Lower lobe of right lung (tissue), 2 donors: ENCODE data around the gene HS1BP3. TPM values are rescaled to one million over a fixed set of nuclear protein-coding genes. Genes with fewer than 3 reads are reported as not detected.

Experiments
- ATAC-seq, 2 donors: fragments of 200-7000 bp; cut with Tn5 transposase; one replicate each; pipeline ENCODE4 v1.9.1; 2020 to 2022; ENCODE audit warnings: mild to moderate bottlenecking in 2 of 2, moderate library complexity in 2 of 2
- DNase-seq: peaks from one replicate; pipeline ENCODE4 v3.0.0-alpha.2; 2020
- H3K27ac ChIP-seq: fragments of 200-600 bp; one replicate; pipeline ENCODE4 v1.8.0; 2022
- H3K27me3 ChIP-seq: fragments of 200-600 bp; one replicate; pipeline ENCODE4 v1.8.0; 2022; ENCODE audit warnings: low read depth
- H3K36me3 ChIP-seq: fragments of 200-600 bp; one replicate; pipeline ENCODE4 v1.8.0; 2022; ENCODE audit warnings: mild to moderate bottlenecking
- H3K4me1 ChIP-seq: fragments of 200-600 bp; one replicate; pipeline ENCODE4 v1.8.0; 2022
- H3K4me3 ChIP-seq: fragments of 200-600 bp; one replicate; pipeline ENCODE4 v1.8.0; 2022; ENCODE audit warnings: mild to moderate bottlenecking
- H3K9me3 ChIP-seq: fragments of 200-600 bp; one replicate; pipeline ENCODE4 v1.8.0; 2022
- intact Hi-C: fragments of 100-400 bp; cut with DNase I; formaldehyde crosslinking; loops from one replicate; pipeline ENCODE4 v1.11.0; 2022
- total RNA-seq: library from RNA; stranded (reverse); fragmentation: NEBNext Ultra II Directional; extraction: Animal tissue kit (Norgen Biotek cat#: 25700); gene quantifications from one replicate; pipeline ENCODE4 v1.2.1, GENCODE V29; 2021
- TF ChIP-seq, protein P1 (sequence below): fragments of 200-600 bp; IDR thresholded peaks from one replicate; pipeline ENCODE4 v1.8.0; 2022; ENCODE audit warnings: antibody characterized with exemption, mild to moderate bottlenecking
- donor health status: DM: no; HTN: yes; CAD: no; lungs with severe emphysema.

Gene HS1BP3
- total RNA-seq, 1 donor from 2014 or later, result 39.9 TPM

DNA sequence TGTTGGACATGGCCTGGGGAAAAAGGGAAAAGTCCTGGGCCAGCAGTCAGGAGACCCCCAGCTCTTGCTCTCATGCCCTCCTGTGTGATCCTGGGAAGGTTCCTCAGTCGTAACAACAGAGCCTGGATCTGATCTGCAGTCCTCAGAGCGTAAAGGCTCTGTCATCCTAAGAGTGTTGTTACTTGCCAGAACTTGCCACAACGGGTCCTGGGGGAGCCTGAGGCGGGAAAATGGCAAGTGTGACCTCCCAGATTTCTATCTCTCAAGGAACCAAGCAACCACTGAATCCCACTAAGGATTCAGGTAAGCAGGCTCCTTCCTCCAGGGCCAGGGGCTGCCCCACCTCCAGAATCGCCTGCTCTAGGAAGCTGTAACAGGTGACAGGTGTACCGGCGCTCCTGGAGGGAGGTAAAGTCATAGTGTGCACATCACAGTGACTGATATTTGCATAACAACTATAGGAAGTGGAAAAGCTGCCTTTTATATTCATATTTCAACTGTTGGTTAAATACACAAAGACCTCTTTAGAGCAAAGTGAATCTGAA, 18.4 kb downstream of the HS1BP3 start:
- no peak for DNase-seq
- Histone ChIP-seq H3K27me3 (no peaks in the 10 kb centered on the region), H3K27ac (peak overlapping the region; percentile 84), H3K36me3 (peaks cover 27% of the 10 kb centered on the region), H3K9me3 (no peaks in the 10 kb centered on the region), H3K4me3 (no peak overlapping the region), H3K4me1 (peaks cover 34% of the 10 kb centered on the region)
- TF ChIP-seq, protein P1, sequence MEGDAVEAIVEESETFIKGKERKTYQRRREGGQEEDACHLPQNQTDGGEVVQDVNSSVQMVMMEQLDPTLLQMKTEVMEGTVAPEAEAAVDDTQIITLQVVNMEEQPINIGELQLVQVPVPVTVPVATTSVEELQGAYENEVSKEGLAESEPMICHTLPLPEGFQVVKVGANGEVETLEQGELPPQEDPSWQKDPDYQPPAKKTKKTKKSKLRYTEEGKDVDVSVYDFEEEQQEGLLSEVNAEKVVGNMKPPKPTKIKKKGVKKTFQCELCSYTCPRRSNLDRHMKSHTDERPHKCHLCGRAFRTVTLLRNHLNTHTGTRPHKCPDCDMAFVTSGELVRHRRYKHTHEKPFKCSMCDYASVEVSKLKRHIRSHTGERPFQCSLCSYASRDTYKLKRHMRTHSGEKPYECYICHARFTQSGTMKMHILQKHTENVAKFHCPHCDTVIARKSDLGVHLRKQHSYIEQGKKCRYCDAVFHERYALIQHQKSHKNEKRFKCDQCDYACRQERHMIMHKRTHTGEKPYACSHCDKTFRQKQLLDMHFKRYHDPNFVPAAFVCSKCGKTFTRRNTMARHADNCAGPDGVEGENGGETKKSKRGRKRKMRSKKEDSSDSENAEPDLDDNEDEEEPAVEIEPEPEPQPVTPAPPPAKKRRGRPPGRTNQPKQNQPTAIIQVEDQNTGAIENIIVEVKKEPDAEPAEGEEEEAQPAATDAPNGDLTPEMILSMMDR, result no peak
- ATAC-seq, result no peak
- intact Hi-C loops, result loop anchor here (10.0 kb wide), 1 partner anchor 188 kb away; the partner anchor contains the start of gene RHOB

DNA sequence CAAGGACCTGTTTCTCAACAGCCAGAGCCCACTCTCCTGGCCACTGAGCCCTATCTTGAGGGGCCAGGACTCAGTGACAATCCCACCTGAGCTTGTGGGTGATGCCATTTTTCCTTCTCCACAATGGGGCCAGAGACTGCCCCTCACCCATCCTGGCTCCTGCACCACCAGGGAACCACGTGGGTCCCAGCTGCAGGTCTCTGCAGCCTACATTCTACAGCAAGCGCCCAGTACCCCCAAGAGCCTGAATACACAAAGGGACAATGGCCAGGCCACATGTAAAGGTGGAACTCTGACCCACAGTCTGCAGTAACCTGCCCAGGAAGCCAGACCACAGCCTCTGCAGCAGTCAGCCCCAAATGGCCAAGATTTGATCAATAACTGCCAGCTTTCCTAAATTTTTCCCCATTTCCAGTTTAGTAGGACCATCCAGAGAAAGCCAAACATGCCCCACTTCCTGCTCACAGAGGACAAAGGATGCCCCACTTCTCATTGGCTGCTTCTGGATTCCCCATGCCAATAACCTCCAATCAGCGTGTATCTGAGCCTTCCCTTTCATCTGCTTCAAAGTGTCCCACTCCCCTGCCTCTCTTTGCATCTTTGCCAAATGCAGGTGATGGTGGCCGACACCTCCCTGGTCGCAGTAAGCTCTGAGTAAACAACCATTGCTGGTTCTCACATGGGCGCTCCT, 19.1 kb downstream of the HS1BP3 start:
- H3K27me3 ChIP-seq, result no peaks in the 10 kb centered on the region
- no peaks in the 10 kb centered on the region for H3K9me3 ChIP-seq
- peaks cover 34% of the 10 kb centered on the region for H3K4me1 ChIP-seq
- peaks cover 23% of the 10 kb centered on the region for H3K36me3 ChIP-seq
- intact Hi-C loops, result loop anchor here (10.0 kb wide), 1 partner anchor 187 kb away; the partner anchor contains the start of gene RHOB
- ATAC-seq (no peak), DNase-seq (peak; percentile 12)
- no peak overlapping the region for H3K27ac ChIP-seq
- TF ChIP-seq, protein P1, result no peak
- no peak overlapping the region for H3K4me3 ChIP-seq

DNA sequence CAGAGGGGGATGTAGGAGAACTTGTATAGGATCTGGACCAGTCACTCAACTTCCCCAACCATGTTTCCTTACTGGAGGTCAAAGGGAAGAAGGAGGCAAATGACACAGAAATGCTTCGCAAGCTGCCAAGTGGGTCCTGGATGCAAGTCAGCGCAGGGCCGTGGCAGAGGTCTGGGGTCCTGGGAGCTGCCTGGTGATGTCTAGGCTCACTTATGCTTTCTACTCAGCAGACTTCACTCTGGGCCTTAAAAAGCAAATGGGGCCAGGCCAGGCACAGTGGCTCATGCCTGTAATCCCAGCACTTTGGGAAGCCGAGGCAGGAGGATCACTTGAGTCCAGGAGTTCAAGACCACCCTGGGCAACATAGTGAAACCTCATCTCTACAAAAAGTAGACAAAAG, 19.9 kb downstream of the HS1BP3 start:
- Histone ChIP-seq H3K27me3 (no peaks in the 10 kb centered on the region), H3K36me3 (peaks cover 24% of the 10 kb centered on the region), H3K27ac (no peak overlapping the region), H3K4me3 (no peak overlapping the region), H3K9me3 (no peaks in the 10 kb centered on the region), H3K4me1 (peaks cover 35% of the 10 kb centered on the region)
- ATAC-seq (no peak), DNase-seq (peak; percentile 9)
- intact Hi-C loops, result loop anchor here (10.0 kb wide), 1 partner anchor 186 kb away; the partner anchor contains the start of gene RHOB
- TF ChIP-seq, protein P1, result no peak

DNA sequence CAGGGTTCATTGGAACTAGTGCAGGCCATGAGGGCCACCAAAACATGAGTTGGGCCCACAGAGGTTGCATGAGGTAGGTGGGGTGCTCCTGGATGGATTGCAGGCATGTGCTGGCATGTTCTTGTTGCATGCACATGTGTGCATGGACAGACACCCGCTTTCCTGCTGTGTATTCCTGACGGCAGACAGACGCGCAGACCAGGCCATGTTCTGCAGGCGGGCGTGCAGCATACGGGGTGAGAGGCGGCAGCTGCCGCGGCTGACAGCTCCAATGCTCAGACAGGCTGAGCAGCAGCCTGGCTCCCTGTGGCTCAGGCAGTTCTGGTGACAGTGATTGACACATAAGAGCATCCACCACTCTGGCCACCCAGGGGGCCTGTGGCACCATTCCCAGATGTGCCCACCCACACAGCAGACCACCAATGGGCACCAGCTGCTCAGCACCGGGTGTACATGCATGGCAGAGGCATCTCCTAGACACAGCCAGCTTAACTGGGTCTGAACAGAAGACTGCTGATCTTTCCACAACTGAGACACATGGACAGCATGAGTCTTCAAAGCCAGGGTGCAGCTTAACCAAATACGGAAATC, 21.2 kb downstream of the HS1BP3 start:
- no peaks in the 10 kb centered on the region for H3K9me3 ChIP-seq
- no peak overlapping the region for H3K27ac ChIP-seq
- H3K4me1 ChIP-seq, result peaks cover 31% of the 10 kb centered on the region
- no peak overlapping the region for H3K4me3 ChIP-seq
- TF ChIP-seq, protein P1, result no peak
- intact Hi-C loops, result loop anchor here (10.0 kb wide), 1 partner anchor 185 kb away; the partner anchor contains the start of gene RHOB
- H3K27me3 ChIP-seq, result no peaks in the 10 kb centered on the region
- no peak for ATAC-seq
- DNase-seq, result peak; percentile 37
- H3K36me3 ChIP-seq, result peaks cover 26% of the 10 kb centered on the region

DNA sequence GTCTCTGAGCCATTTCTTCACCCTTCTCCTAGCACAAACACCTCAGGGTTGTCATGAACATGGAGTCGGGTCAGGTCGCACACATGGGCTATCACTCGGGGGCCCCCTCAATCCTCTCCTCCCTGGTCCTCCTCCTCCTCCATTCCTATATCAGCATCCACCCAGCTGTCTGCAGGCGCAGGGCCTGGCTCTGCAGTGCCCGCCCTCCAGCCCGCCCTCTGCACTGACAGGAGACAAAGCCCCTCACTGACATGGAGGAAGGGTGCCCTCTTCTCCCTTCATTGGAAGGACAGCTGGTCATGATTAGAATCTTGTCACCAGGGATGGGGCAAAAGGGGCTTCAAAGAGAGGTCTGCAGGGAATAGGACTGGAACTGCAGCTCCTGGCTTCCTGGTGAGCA, 21.7 kb downstream of the HS1BP3 start:
- ATAC-seq, result no peak
- Histone ChIP-seq H3K27ac (no peak overlapping the region), H3K4me3 (no peak overlapping the region), H3K4me1 (peaks cover 26% of the 10 kb centered on the region), H3K36me3 (peaks cover 31% of the 10 kb centered on the region), H3K27me3 (no peaks in the 10 kb centered on the region), H3K9me3 (no peaks in the 10 kb centered on the region)
- intact Hi-C loops, result no loop called here
- no peak for DNase-seq
- TF ChIP-seq, protein P1, result no peak
